Transverse colon (tissue), 3 donors: ENCODE results near the gene BPHL.

Source experiments
- POLR2A ChIP-seq: fragments of 450-650 bp; IDR thresholded peaks from one replicate; pipeline ENCODE4 v1.6.1; 2016; ENCODE audit warnings: antibody characterized with exemption, mild to moderate bottlenecking, moderate library complexity
- TF ChIP-seq, protein P1 (sequence below), 5 experiments: fragments of 200-600 bp in 3 of 5; fragments of 450-650 bp in 2 of 5; sonication (generic) in 3 of 5; IDR thresholded peaks; 1 replicate in 2 of 5; 2 replicates in 3 of 5; pipeline ENCODE4 v1.5.1; 2016 to 2017; ENCODE audit warnings: antibody characterized with exemption in 5 of 5, inconsistent platforms in 3 of 5, mild to moderate bottlenecking in 2 of 5, moderate library complexity in 1 of 5

DNA sequence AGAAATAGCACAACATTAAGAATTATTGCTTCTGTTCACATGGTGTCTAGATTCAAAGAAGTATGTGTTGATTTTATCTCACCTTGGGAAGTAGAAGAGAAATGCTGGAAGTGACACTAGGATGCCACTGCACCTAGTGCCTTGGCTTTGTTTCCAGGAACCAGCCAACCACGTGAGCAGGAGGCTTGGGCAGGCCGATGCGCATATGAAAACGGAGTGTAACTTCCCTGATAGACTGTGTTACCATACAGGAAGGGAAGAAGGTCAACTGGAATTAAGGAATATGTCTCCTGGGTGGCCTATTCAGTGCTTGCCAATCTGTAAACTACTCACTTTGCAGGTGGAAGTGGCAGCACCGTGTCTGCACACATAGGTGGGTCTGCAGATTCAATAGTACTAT lies 80.9 kb downstream of the BPHL start:
- TF ChIP-seq, protein P1, sequence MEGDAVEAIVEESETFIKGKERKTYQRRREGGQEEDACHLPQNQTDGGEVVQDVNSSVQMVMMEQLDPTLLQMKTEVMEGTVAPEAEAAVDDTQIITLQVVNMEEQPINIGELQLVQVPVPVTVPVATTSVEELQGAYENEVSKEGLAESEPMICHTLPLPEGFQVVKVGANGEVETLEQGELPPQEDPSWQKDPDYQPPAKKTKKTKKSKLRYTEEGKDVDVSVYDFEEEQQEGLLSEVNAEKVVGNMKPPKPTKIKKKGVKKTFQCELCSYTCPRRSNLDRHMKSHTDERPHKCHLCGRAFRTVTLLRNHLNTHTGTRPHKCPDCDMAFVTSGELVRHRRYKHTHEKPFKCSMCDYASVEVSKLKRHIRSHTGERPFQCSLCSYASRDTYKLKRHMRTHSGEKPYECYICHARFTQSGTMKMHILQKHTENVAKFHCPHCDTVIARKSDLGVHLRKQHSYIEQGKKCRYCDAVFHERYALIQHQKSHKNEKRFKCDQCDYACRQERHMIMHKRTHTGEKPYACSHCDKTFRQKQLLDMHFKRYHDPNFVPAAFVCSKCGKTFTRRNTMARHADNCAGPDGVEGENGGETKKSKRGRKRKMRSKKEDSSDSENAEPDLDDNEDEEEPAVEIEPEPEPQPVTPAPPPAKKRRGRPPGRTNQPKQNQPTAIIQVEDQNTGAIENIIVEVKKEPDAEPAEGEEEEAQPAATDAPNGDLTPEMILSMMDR (IDR thresholded peaks at IDR 0.05): no peak
- no peak for TF ChIP-seq POLR2A
